Subcutaneous adipose tissue (tissue), 4 donors: ENCODE results near the gene LUC7L2. TPM values are rescaled to one million over a fixed set of nuclear protein-coding genes. Genes with fewer than 3 reads are reported as not detected.

Experiments
- CTCF ChIP-seq: fragments of 450-650 bp; IDR thresholded peaks from one replicate; pipeline ENCODE4 v1.5.1; 2016; ENCODE audit warnings: low read depth, mild to moderate bottlenecking, control low read depth, antibody characterized with exemption, moderate library complexity
- total RNA-seq, 4 donors: library from RNA; depleted of rRNA; stranded (reverse); fragments of >200 nt; gene quantifications; one replicate each; pipeline ENCODE4 v1.1.0, GENCODE V29; 2016

The LUC7L2 gene
- total RNA-seq, 4 donors from 2014 or later: 55.2 to 102 (median 71.7) TPM

- no peak for TF ChIP-seq CTCF
Observed at GRCh38 chr7:139370301-139370942, 10.7 kb downstream of the LUC7L2 start.

GRCh38 chr7:139370943-139371313, 11.2 kb downstream of the LUC7L2 start:
- no peak for TF ChIP-seq CTCF

GRCh38 chr7:139374246-139374645, 14.6 kb downstream of the LUC7L2 start:
- no peak for TF ChIP-seq CTCF

- TF ChIP-seq CTCF: no peak
Observed at GRCh38 chr7:139382439-139382838, 22.7 kb downstream of the LUC7L2 start.

GRCh38 chr7:139384611-139385010, 24.9 kb downstream of the LUC7L2 start:
- TF ChIP-seq CTCF: no peak

- TF ChIP-seq CTCF: no peak
Observed at GRCh38 chr7:139387594-139387993, 27.9 kb downstream of the LUC7L2 start.

- no peak for TF ChIP-seq CTCF
Observed at GRCh38 chr7:139389091-139389490, 29.4 kb downstream of the LUC7L2 start.
